Hepatocyte (in vitro differentiated cells): Measurements from ENCODE around the gene GRIK2. TPM values are rescaled to one million over a fixed set of nuclear protein-coding genes. Genes with fewer than 3 reads are reported as not detected.

Experiments
- DNase-seq: peaks from one replicate; pipeline ENCODE4 v3.0.0-alpha.2; 2016; ENCODE audit warnings: low spot score
- H2AFZ ChIP-seq: fragments of 200-600 bp; sonication (generic); 2 replicates; pipeline ENCODE4 v1.6.0; 2016; ENCODE audit warnings: antibody characterized with exemption, mild to moderate bottlenecking
- H3K27ac ChIP-seq: fragments of 200-600 bp; sonication (generic); 2 replicates; pipeline ENCODE4 v1.5.1; 2016; ENCODE audit warnings: mild to moderate bottlenecking
- H3K27me3 ChIP-seq: fragments of 200-600 bp; sonication (generic); 2 replicates; pipeline ENCODE4 v1.6.1; 2016
- H3K36me3 ChIP-seq: fragments of 200-600 bp; sonication (generic); replicated peaks from 2 replicates; pipeline ENCODE4 v1.5.1; 2016; ENCODE audit warnings: low read depth; ENCODE audit not compliant: insufficient read depth
- H3K4me1 ChIP-seq: fragments of 200-600 bp; sonication (generic); 2 replicates; pipeline ENCODE4 v1.5.1; 2016; ENCODE audit warnings: mild to moderate bottlenecking, moderate library complexity; ENCODE audit not compliant: insufficient read depth
- H3K4me2 ChIP-seq: fragments of 200-600 bp; sonication (generic); 2 replicates; pipeline ENCODE4 v1.6.0; 2016
- H3K4me3 ChIP-seq: fragments of 200-600 bp; sonication (generic); 2 replicates; pipeline ENCODE4 v1.5.1; 2016; ENCODE audit warnings: mild to moderate bottlenecking
- H3K79me2 ChIP-seq: fragments of 200-600 bp; sonication (generic); 2 replicates; pipeline ENCODE4 v1.6.0; 2017; ENCODE audit warnings: mild to moderate bottlenecking
- H3K9me2 ChIP-seq: fragments of 200-600 bp; sonication (generic); replicated peaks from 2 replicates; pipeline ENCODE4 v1.6.0; 2017; ENCODE audit warnings: mild to moderate bottlenecking; ENCODE audit not compliant: insufficient read depth
- H3K9me3 ChIP-seq: fragments of 200-600 bp; sonication (generic); 2 replicates; pipeline ENCODE4 v1.5.1; 2016; ENCODE audit warnings: low read depth, mild to moderate bottlenecking
- H4K20me1 ChIP-seq: fragments of 200-600 bp; sonication (generic); 2 replicates; pipeline ENCODE4 v1.6.0; 2016; ENCODE audit warnings: mild to moderate bottlenecking; ENCODE audit not compliant: insufficient read depth, poor library complexity, severe bottlenecking
- CTCF ChIP-seq: fragments of 200-600 bp; sonication (generic); IDR thresholded peaks from 2 replicates; pipeline ENCODE4 v1.5.1; 2016; ENCODE audit warnings: antibody characterized with exemption, mild to moderate bottlenecking; ENCODE audit not compliant: poor library complexity
- EZH2 ChIP-seq: fragments of 200-600 bp; sonication (generic); IDR thresholded peaks from 2 replicates; pipeline ENCODE4 v1.6.1; 2016; ENCODE audit warnings: antibody characterized with exemption, mild to moderate bottlenecking, borderline replicate concordance
- EZH2phosphoT487 ChIP-seq: fragments of 200-600 bp; sonication (generic); IDR thresholded peaks from one replicate; pipeline ENCODE4 v1.6.1; 2018; ENCODE audit warnings: antibody characterized with exemption, mild to moderate bottlenecking, low read depth, moderate library complexity; ENCODE audit not compliant: unreplicated experiment, severe bottlenecking
- WGBS: methylation state at CpG from one replicate; pipeline ENCODE4 v1.1.6; 2016; ENCODE audit warnings: low lambda C conversion rate; ENCODE audit errors: missing lambda C conversion rate; 5-methylcytosine and 5-hydroxymethylcytosine counted together
- polyA plus RNA-seq: library from polyadenylated mRNA; unstranded; fragments of >200 nt; fragmentation: Nextera tagmentation; extraction: Ambion mirVana; gene quantifications from 2 replicates; pipeline ENCODE4 v1.2.1, GENCODE V29; 2016
- total RNA-seq: library from RNA; depleted of rRNA; stranded (reverse); fragments of >200 nt; gene quantifications from 2 replicates; pipeline ENCODE4 v1.2.3, GENCODE V29; 2014

The GRIK2 gene
- total and polyA plus RNA-seq, 2 experiments from 2014 or later, result 5.8 to 6.2 TPM

- H3K9me3 ChIP-seq, result no peaks in the 10 kb centered on the region
- DNase-seq, result no peak
- no peaks in the 10 kb centered on the region for H3K4me1 ChIP-seq
- 77% methylated on average over 1 of the region's 1 CpG for WGBS
- no peak overlapping the region for H2AFZ ChIP-seq
- H3K27me3 ChIP-seq, result no peaks in the 10 kb centered on the region
- no peak for TF ChIP-seq CTCF
- TF ChIP-seq EZH2phosphoT487, result no peak
- TF ChIP-seq EZH2, result no peak
- H3K27ac ChIP-seq, result no peak overlapping the region
- no peak overlapping the region for H3K4me2 ChIP-seq
- H3K36me3 ChIP-seq, result no peaks in the 10 kb centered on the region
- no peak overlapping the region for H3K4me3 ChIP-seq
- no peaks in the 10 kb centered on the region for H4K20me1 ChIP-seq
- no peaks in the 10 kb centered on the region for H3K9me2 ChIP-seq
- H3K79me2 ChIP-seq, result no peaks in the 10 kb centered on the region
Observed at GRCh38 chr6:101909366-101909765, 515.9 kb downstream of the GRIK2 start.

- no peak overlapping the region for H2AFZ ChIP-seq
- H3K27me3 ChIP-seq, result no peaks in the 10 kb centered on the region
- H3K36me3 ChIP-seq, result no peaks in the 10 kb centered on the region
- TF ChIP-seq EZH2phosphoT487 (no peak), EZH2 (no peak), CTCF (no peak)
- H4K20me1 ChIP-seq, result no peaks in the 10 kb centered on the region
- no peak overlapping the region for H3K4me3 ChIP-seq
- H3K4me1 ChIP-seq, result no peaks in the 10 kb centered on the region
- no peak overlapping the region for H3K27ac ChIP-seq
- no peak overlapping the region for H3K4me2 ChIP-seq
- H3K79me2 ChIP-seq, result no peaks in the 10 kb centered on the region
- no peak for DNase-seq
- H3K9me2 ChIP-seq, result no peaks in the 10 kb centered on the region
- WGBS, result 71% methylated on average over 5 of the region's 5 CpGs
- no peaks in the 10 kb centered on the region for H3K9me3 ChIP-seq
Observed at GRCh38 chr6:101912311-101912710, 518.8 kb downstream of the GRIK2 start.

GRCh38 chr6:101918471-101918870 lies 525.0 kb downstream of the GRIK2 start:
- Histone ChIP-seq H3K27ac (no peak overlapping the region), H3K9me3 (no peaks in the 10 kb centered on the region), H3K4me3 (no peak overlapping the region), H2AFZ (no peak overlapping the region), H3K4me2 (no peak overlapping the region), H4K20me1 (no peaks in the 10 kb centered on the region), H3K27me3 (no peaks in the 10 kb centered on the region), H3K4me1 (no peaks in the 10 kb centered on the region), H3K79me2 (no peaks in the 10 kb centered on the region), H3K36me3 (no peaks in the 10 kb centered on the region), H3K9me2 (peaks cover 3% of the 10 kb centered on the region)
- no peak for DNase-seq
- WGBS, result 83% methylated on average over 2 of the region's 2 CpGs
- TF ChIP-seq EZH2 (no peak), EZH2phosphoT487 (no peak)

GRCh38 chr6:101921829-101922450 lies 528.4 kb downstream of the GRIK2 start:
- no peaks in the 10 kb centered on the region for H3K9me3 ChIP-seq
- no peaks in the 10 kb centered on the region for H3K4me1 ChIP-seq
- H3K4me3 ChIP-seq, result no peak overlapping the region
- H3K36me3 ChIP-seq, result no peaks in the 10 kb centered on the region
- H3K4me2 ChIP-seq, result no peak overlapping the region
- no peaks in the 10 kb centered on the region for H4K20me1 ChIP-seq
- DNase-seq, result no peak
- no peak overlapping the region for H2AFZ ChIP-seq
- TF ChIP-seq CTCF (no peak), EZH2phosphoT487 (no peak), EZH2 (no peak)
- H3K27me3 ChIP-seq, result no peaks in the 10 kb centered on the region
- WGBS, result 86% methylated on average over 1 of the region's 1 CpG
- no peak overlapping the region for H3K27ac ChIP-seq
- peaks cover 3% of the 10 kb centered on the region for H3K9me2 ChIP-seq
- no peaks in the 10 kb centered on the region for H3K79me2 ChIP-seq
